NCI-H128 (cell line): ENCODE measurements around the gene SFMBT2.

Experiments used
- DNase-seq: peaks from one replicate; lab custom pipeline; 2025; ENCODE audit not compliant: unreplicated experiment; lab: John Stamatoyannopoulos, UW

Gene SFMBT2

GRCh38 chr10:7301006-7301778 is 109.6 kb downstream of the SFMBT2 start:
- DNase-seq = no peak

- DNase-seq = no peak
Observed at GRCh38 chr10:7300384-7300971, 110.4 kb downstream of the SFMBT2 start.

- DNase-seq = peak; percentile 2
Observed at GRCh38 chr10:7299601-7300325, 111.1 kb downstream of the SFMBT2 start.

- no peak for DNase-seq
Observed at GRCh38 chr10:7298495-7298894, 112.3 kb downstream of the SFMBT2 start.

- DNase-seq = no peak
Observed at GRCh38 chr10:7297094-7297493, 113.7 kb downstream of the SFMBT2 start.

- no peak for DNase-seq
Observed at GRCh38 chr10:7296648-7297047, 114.2 kb downstream of the SFMBT2 start.

GRCh38 chr10:7296076-7296475 is 114.8 kb downstream of the SFMBT2 start:
- DNase-seq = no peak

- no peak for DNase-seq
Observed at GRCh38 chr10:7293378-7293920, 117.4 kb downstream of the SFMBT2 start.

GRCh38 chr10:7291487-7292270 is 119.2 kb downstream of the SFMBT2 start:
- DNase-seq = no peak

GRCh38 chr10:7288060-7288690 is 122.7 kb downstream of the SFMBT2 start:
- no peak for DNase-seq

- no peak for DNase-seq
Observed at GRCh38 chr10:7287377-7287776, 123.5 kb downstream of the SFMBT2 start.

GRCh38 chr10:7285522-7286322 is 125.1 kb downstream of the SFMBT2 start:
- no peak for DNase-seq

- no peak for DNase-seq
Observed at GRCh38 chr10:7283246-7283645, 127.6 kb downstream of the SFMBT2 start.

GRCh38 chr10:7282457-7282856 is 128.4 kb downstream of the SFMBT2 start:
- no peak for DNase-seq

- no peak for DNase-seq
Observed at GRCh38 chr10:7281429-7281828, 129.4 kb downstream of the SFMBT2 start.

- DNase-seq = no peak
Observed at GRCh38 chr10:7279303-7279702, 131.5 kb downstream of the SFMBT2 start.

- no peak for DNase-seq
Observed at GRCh38 chr10:7277867-7278266, 133.0 kb downstream of the SFMBT2 start.

GRCh38 chr10:7277432-7277831 is 133.4 kb downstream of the SFMBT2 start:
- DNase-seq = no peak

- DNase-seq = no peak
Observed at GRCh38 chr10:7275761-7276440, 134.9 kb downstream of the SFMBT2 start.
